ENCODE data around the gene DNAJC13. TPM values are rescaled to one million over a fixed set of nuclear protein-coding genes. Genes with fewer than 3 reads are reported as not detected.

DNAJC13 gene
- total and polyA plus RNA-seq, 2 of the 8 experiments (the other 6 are each of a cell fraction or from before 2014, with no cell fraction given), result 7.9 to 28.8 TPM

- DNase-seq (ENCODE audit: low read depth in 1 of 2, low spot score in 2 of 2), result no peak
- no peak overlapping the region for H2BK5ac ChIP-seq (ENCODE audit: low read depth, low read length)
- CTCF ChIA-PET (ENCODE audit: partially characterized antibody), result interaction anchor here (0.7 to 1.1 kb wide), 3 partner anchors 10 to 87 kb away, joined by 3 read pairs; no protein-coding TSS in a partner anchor
- no peak for TF ChIP-seq CTBP2 (IDR thresholded peaks at IDR 0.05; ENCODE audit: borderline replicate concordance, insufficient read depth, insufficient read length, low read length)
- no peak for TF ChIP-seq USF2 (IDR thresholded peaks at IDR 0.05; ENCODE audit: low read length)
- no peak for TF ChIP-seq CTCF (IDR thresholded peaks at IDR 0.05; ENCODE audit: control extremely low read depth in 1 of 3, insufficient read depth in 1 of 3, low read depth in 1 of 3, low read length in 3 of 3)
- no peak for TF ChIP-seq GTF2F1 (IDR thresholded peaks at IDR 0.05; ENCODE audit: borderline replicate concordance, low read depth, low read length)
- no peak for TF ChIP-seq TAF1 (IDR thresholded peaks at IDR 0.05; ENCODE audit: low read depth, low read length)
- TF ChIP-seq CHD1 (IDR thresholded peaks at IDR 0.05; ENCODE audit: low read depth, low read length), result no peak
- no peak for TF ChIP-seq RNF2 (IDR thresholded peaks at IDR 0.05; ENCODE audit: borderline replicate concordance, low read depth, low read length, missing control alignments, poor library complexity, severe bottlenecking)
- TF ChIP-seq KDM5A (IDR thresholded peaks at IDR 0.05; ENCODE audit: low read length), result no peak
Measured at GRCh38 chr3:132556508-132557159, 139.3 kb downstream of the DNAJC13 start.

More at GRCh38 chr3:132556508-132557159, 139.3 kb downstream of the DNAJC13 start:
- H3K23me2 ChIP-seq (ENCODE audit: low read depth, low read length), result no peaks in the 10 kb centered on the region
- no peak overlapping the region for H2AFZ ChIP-seq (ENCODE audit: low read length)
- H3K4me2 ChIP-seq (ENCODE audit: insufficient read depth in 1 of 2, low read depth in 2 of 2, low read length in 2 of 2), result no peak overlapping the region
- H4K91ac ChIP-seq (replicated peaks; ENCODE audit: insufficient read length, low read length), result no peak overlapping the region
- H3K27me3 ChIP-seq (replicated peaks in 1 of 4; ENCODE audit: control insufficient read depth in 3 of 4, extremely low read depth in 1 of 4, insufficient read depth in 3 of 4, low read length in 3 of 4), result no peaks in the 10 kb centered on the region
- H3K4ac ChIP-seq (replicated peaks; ENCODE audit: insufficient read length, low read depth, low read length), result no peak overlapping the region
- no peak overlapping the region for H2BK15ac ChIP-seq (ENCODE audit: low read length)
- no peaks in the 10 kb centered on the region for H3K9me3 ChIP-seq (ENCODE audit: insufficient read depth in 2 of 2, low read depth in 1 of 2, low read length in 1 of 2)
- no peaks in the 10 kb centered on the region for H4K20me1 ChIP-seq (replicated peaks in 1 of 2; ENCODE audit: control insufficient read depth in 1 of 2, insufficient read depth in 2 of 2, low read length in 2 of 2)
- H3K23ac ChIP-seq (ENCODE audit: insufficient read length), result no peak overlapping the region
- H4K5ac ChIP-seq (ENCODE audit: insufficient read length, low read depth, low read length), result no peak overlapping the region
- H3K79me1 ChIP-seq (ENCODE audit: low read depth, low read length), result no peaks in the 10 kb centered on the region
- H3K56ac ChIP-seq (replicated peaks; ENCODE audit: insufficient read length, low read depth, low read length), result no peak overlapping the region
- no peak overlapping the region for H3K4me3 ChIP-seq (ENCODE audit: extremely low read depth in 1 of 4, insufficient read depth in 2 of 4, low read depth in 3 of 4, low read length in 4 of 4)
- H3K14ac ChIP-seq (ENCODE audit: insufficient read length), result no peak overlapping the region
- H2BK120ac ChIP-seq (replicated peaks; ENCODE audit: low read depth, low read length), result no peak overlapping the region
- no peak overlapping the region for H3K18ac ChIP-seq (ENCODE audit: extremely low read depth, low read length)
- 90% methylated on average over 8 of the region's 8 CpGs; no CpG with 5 or more reads in 1 of the 2 experiments for WGBS, 2 experiments (ENCODE audit: extremely low coverage in 1 of 2, insufficient coverage in 1 of 2, insufficient read length in 1 of 2, insufficient replicate concordance in 2 of 2, low coverage in 1 of 2, low lambda C conversion rate in 2 of 2, missing lambda C conversion rate in 1 of 2)
- no peak overlapping the region for H2BK12ac ChIP-seq (ENCODE audit: low read depth, low read length)
- H3K4me1 ChIP-seq (replicated peaks in 1 of 4; ENCODE audit: control insufficient read depth in 3 of 4, insufficient read depth in 4 of 4, low read length in 3 of 4), result peaks cover 3 to 12% (median 7%) of the 10 kb centered on the region in 4 experiments; a peak in 4 of 7 replicates
- no peak overlapping the region for H2AK5ac ChIP-seq (ENCODE audit: low read depth, low read length)
- no peak for FAIRE-seq
- H3K27ac ChIP-seq (ENCODE audit: low read depth, low read length), result no peak overlapping the region; the same call in 1 of the 2 replicates
- H3K9ac ChIP-seq (replicated peaks in 1 of 4; ENCODE audit: extremely low read depth in 1 of 4, low read depth in 3 of 4, low read length in 3 of 4), result no peak overlapping the region
- no peaks in the 10 kb centered on the region for H3K36me3 ChIP-seq (ENCODE audit: control insufficient read depth in 2 of 4, insufficient read depth in 4 of 4, low read length in 3 of 4)
- POLR2A ChIA-PET (ENCODE audit: partially characterized antibody), result interaction anchor here (1.0 kb wide), 1 partner anchor 88 kb away, joined by 3 read pairs; no protein-coding TSS in a partner anchor
- H3K79me2 ChIP-seq (ENCODE audit: control insufficient read depth in 1 of 2, insufficient read depth in 2 of 2, low read length in 2 of 2), result no peaks in the 10 kb centered on the region
- no peak overlapping the region for H4K8ac ChIP-seq (ENCODE audit: extremely low read depth, insufficient read depth, low read length)
- no peak overlapping the region for H2BK20ac ChIP-seq (ENCODE audit: low read length)
